K562 (cell line): ENCODE data around the gene EDARADD. TPM values are rescaled to one million over a fixed set of nuclear protein-coding genes. Genes with fewer than 3 reads are reported as not detected.

Experiments
- ATAC-seq: fragments of 200-7000 bp; cut with Tn5 transposase; 3 replicates; pipeline ENCODE4 v1.9.1; 2020; ENCODE audit warnings: moderate library complexity
- BruUV-seq: library from RNA; stranded (reverse); fragments of 400-500 nt; replicated peaks from 2 replicates; lab custom pipeline; 2021; lab: Mats Ljungman, UMichigan
- CTCF ChIA-PET: fragments of 300-600 bp; formaldehyde crosslinking; extraction: SDS; loops from one replicate; lab custom pipeline; 2021; ENCODE audit warnings: low intra/inter-chr PET ratio; lab: Yijun Ruan, JAX
- POLR2A ChIA-PET: fragments of 300-600, 350-650 bp; sonication (Branson Sonifier 250); formaldehyde crosslinking; extraction: SDS; loops from one replicate; lab custom pipeline; 2021; ENCODE audit warnings: antibody characterized with exemption, inconsistent platforms; lab: Yijun Ruan, JAX
- DNase-seq, 4 experiments: peaks; one replicate each; pipeline versions ENCODE4 v3.0.0 to v3.0.0-alpha.2; 2011 to 2018; ENCODE audit warnings: low spot score in 3 of 4, mixed read lengths in 3 of 4; ENCODE audit errors: extremely low read depth in 1 of 4
- FAIRE-seq: peaks from 2 replicates; lab custom pipeline; 2011; peaks lifted over from hg19 to GRCh38; lab: Jason Lieb, UNC
- H2AFZ ChIP-seq: 2 replicates; pipeline ENCODE4 v1.6.0; 2011; ENCODE audit warnings: low read depth, low read length, control low read depth, inconsistent platforms
- H3K27ac ChIP-seq: fragments of 200-600 bp; 3 replicates; pipeline ENCODE4 v1.8.0; 2011; ENCODE audit warnings: low read depth, mild to moderate bottlenecking, control low read depth, inconsistent platforms, low read length, moderate library complexity, mixed read lengths; ENCODE audit errors: extremely low read depth
- H3K27me3 ChIP-seq, 2 experiments: fragments of 300-600 bp in 1 of 2; 2 replicates in 1 of 2; 3 replicates in 1 of 2; pipeline versions ENCODE4 v1.6.0 to v1.8.0; 2011; ENCODE audit warnings: inconsistent platforms in 2 of 2, low read length in 2 of 2, mild to moderate bottlenecking in 1 of 2, mixed read lengths in 1 of 2, moderate library complexity in 1 of 2; ENCODE audit not compliant: control insufficient read depth in 2 of 2, insufficient read depth in 2 of 2
- H3K36me3 ChIP-seq: fragments of 300-600 bp; 3 replicates; pipeline ENCODE4 v1.8.0; 2011; ENCODE audit warnings: mild to moderate bottlenecking, low read length, inconsistent platforms; ENCODE audit not compliant: control insufficient read depth, insufficient read depth
- H3K4me1 ChIP-seq, 2 experiments: fragments of 200-600 bp in 1 of 2; replicated peaks in 1 of 2; 2 replicates in 1 of 2; 3 replicates in 1 of 2; pipeline versions ENCODE4 v1.5.1 to v1.8.0; 2011; ENCODE audit warnings: inconsistent platforms in 2 of 2, low read length in 2 of 2, mild to moderate bottlenecking in 1 of 2, mixed read lengths in 1 of 2, moderate library complexity in 1 of 2; ENCODE audit not compliant: control insufficient read depth in 2 of 2, insufficient read depth in 2 of 2
- H3K4me2 ChIP-seq: 2 replicates; pipeline ENCODE4 v1.6.1; 2011; ENCODE audit warnings: low read length, control low read depth, inconsistent platforms, mixed read lengths; ENCODE audit not compliant: insufficient read depth
- H3K4me3 ChIP-seq: fragments of 200-600 bp; sonication (generic), shearing (Covaris generic); 2 replicates; pipeline ENCODE4 v1.5.1; 2016; ENCODE audit warnings: control low read depth, inconsistent platforms
- H3K79me2 ChIP-seq: fragments of 200-600 bp; 3 replicates; pipeline ENCODE4 v1.8.0; 2011; ENCODE audit warnings: low read length, inconsistent platforms; ENCODE audit not compliant: control insufficient read depth, insufficient read depth
- H3K9ac ChIP-seq, 2 experiments: 2 replicates each; pipeline versions ENCODE4 v1.6.0 to v1.6.1; 2011; ENCODE audit warnings: low read depth in 2 of 2, low read length in 2 of 2, control low read depth in 1 of 2, inconsistent platforms in 1 of 2, mild to moderate bottlenecking in 1 of 2, mixed read lengths in 1 of 2; ENCODE audit not compliant: insufficient read depth in 1 of 2
- H3K9me1 ChIP-seq: one replicate; pipeline ENCODE4 v1.6.0; 2011; ENCODE audit warnings: inconsistent platforms, mild to moderate bottlenecking, low read length, moderate library complexity; ENCODE audit not compliant: control insufficient read depth, insufficient read depth
- H3K9me3 ChIP-seq: replicated peaks from 2 replicates; pipeline ENCODE4 v1.5.1; 2011; ENCODE audit warnings: low read depth, low read length, inconsistent platforms; ENCODE audit not compliant: control insufficient read depth, insufficient read depth
- H4K20me1 ChIP-seq: replicated peaks from 2 replicates; pipeline ENCODE4 v1.6.1; 2011; ENCODE audit warnings: low read length, inconsistent platforms, mixed read lengths; ENCODE audit not compliant: control insufficient read depth, insufficient read depth
- ATF7 ChIP-seq: fragments of 450-650 bp; IDR thresholded peaks from 2 replicates; pipeline ENCODE4 v1.7.1; 2014; ENCODE audit warnings: mild to moderate bottlenecking, moderate library complexity
- GABPA ChIP-seq: fragments of 200-800 bp; sonication (Bioruptor generic); conservative IDR thresholded peaks from 2 replicates; pipeline ENCODE4 v1.6.1; 2016; ENCODE audit warnings: low read depth, missing genetic modification characterization, missing compliant biosample characterization
- RBM15 ChIP-seq: fragments of 200-400 bp; formaldehyde crosslinking; IDR thresholded peaks from 2 replicates; pipeline ENCODE4 v1.6.1; 2018; ENCODE audit warnings: mild to moderate bottlenecking, low read length, moderate library complexity; ENCODE audit not compliant: insufficient read depth
- ZNF133 ChIP-seq: fragments of 250-450 bp; sonication (Bioruptor Pico); IDR thresholded peaks from 2 replicates; pipeline ENCODE4 v1.4.0; 2020; ENCODE audit warnings: mild to moderate bottlenecking
- WGBS: fragments of 100-300 bp; shearing (Covaris generic); methylation state at CpG from one replicate; pipeline ENCODE4 v1.1.6; 2016; ENCODE audit warnings: low coverage, mixed read lengths; ENCODE audit not compliant: insufficient coverage; ENCODE audit errors: missing lambda C conversion rate; 5-methylcytosine and 5-hydroxymethylcytosine counted together
- in situ Hi-C: fragments of 300-500 bp; cut with MboI; formaldehyde crosslinking; loops from 4 replicates; pipeline ENCODE4 v1.15.0; 2018; ENCODE audit warnings: inconsistent platforms, mixed read lengths
- intact Hi-C: fragments of 100-400 bp; cut with micrococcal nuclease; formaldehyde crosslinking; loops from 2 replicates; pipeline ENCODE4 v1.14.2; 2022
- polyA plus RNA-seq, 8 experiments: library from polyadenylated mRNA; depleted of rRNA in 4 of 8; stranded (reverse) in 5 of 8; unstranded in 3 of 8; fragments of >200 nt; fragmentation: Nextera tagmentation in 2 of 8; fragmentation: Illumina TruSeq in 1 of 8; extraction: Ambion mirVana in 2 of 8; extraction: Trizol in 1 of 8; gene quantifications; 2 replicates each; pipeline versions ENCODE4 v1.2.1 to v1.2.3, GENCODE V29; 2011 to 2014; ENCODE audit warnings: inconsistent platforms in 1 of 8, missing spikeins in 1 of 8
- total RNA-seq, 7 experiments: library from RNA; depleted of rRNA in 6 of 7; stranded (reverse); fragments of >200 nt in 6 of 7; fragmentation: Illumina TruSeq in 2 of 7; extraction: Trizol in 2 of 7; gene quantifications; 2 replicates each; pipeline versions ENCODE4 v1.2.1 to v1.2.3, GENCODE V29; 2011 to 2021; ENCODE audit warnings: low replicate concordance in 1 of 7
- TF ChIP-seq, protein P1 (sequence below), 2 experiments: fragments of 450-650 bp in 1 of 2; sonication (generic) in 1 of 2; formaldehyde crosslinking; conservative IDR thresholded peaks; 2 replicates each; pipeline versions ENCODE4 v1.4.0 to v1.8.1; 2020 to 2022; ENCODE audit warnings: mild to moderate bottlenecking in 1 of 2, missing genetic modification reagents in 1 of 2
- TF ChIP-seq, protein P2 (sequence below): fragments of 450-650 bp; formaldehyde crosslinking; IDR thresholded peaks from 2 replicates; pipeline ENCODE4 v1.4.0; 2020; ENCODE audit warnings: mild to moderate bottlenecking

The EDARADD gene
- total and polyA plus RNA-seq, 9 of the 15 experiments (the other 6 are each of a cell fraction or from before 2014, with no cell fraction given), result 0.46 to 32.4 (median 20.6) TPM

DNA sequence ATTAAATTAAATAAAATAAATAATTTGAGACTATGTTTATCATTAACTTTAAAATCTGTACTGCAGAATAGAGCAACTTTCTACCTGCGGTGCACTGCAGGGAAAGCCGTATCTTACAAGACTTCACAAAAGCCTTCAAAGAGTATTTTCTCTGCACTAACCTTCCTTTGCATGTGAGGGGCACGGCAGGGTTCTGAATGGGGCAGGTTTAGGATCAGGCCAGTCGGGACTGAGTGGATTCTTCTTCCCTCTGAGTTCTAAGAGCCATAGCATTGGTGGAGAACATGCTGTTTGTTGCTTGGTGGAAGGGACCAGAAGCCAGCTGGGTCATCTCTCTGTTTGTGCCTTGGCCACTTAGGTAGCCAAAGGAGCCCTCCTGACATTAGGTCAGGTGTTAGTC lies 74.5 kb downstream of the EDARADD start (continued):
- TF ChIP-seq, protein P1, sequence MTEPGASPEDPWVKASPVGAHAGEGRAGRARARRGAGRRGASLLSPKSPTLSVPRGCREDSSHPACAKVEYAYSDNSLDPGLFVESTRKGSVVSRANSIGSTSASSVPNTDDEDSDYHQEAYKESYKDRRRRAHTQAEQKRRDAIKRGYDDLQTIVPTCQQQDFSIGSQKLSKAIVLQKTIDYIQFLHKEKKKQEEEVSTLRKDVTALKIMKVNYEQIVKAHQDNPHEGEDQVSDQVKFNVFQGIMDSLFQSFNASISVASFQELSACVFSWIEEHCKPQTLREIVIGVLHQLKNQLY (CRISPR knock-in tag; conservative IDR thresholded peaks at IDR 0.05), result no peak
- TF ChIP-seq ZNF133 (no peak), RBM15 (no peak)
- TF ChIP-seq, protein P2, sequence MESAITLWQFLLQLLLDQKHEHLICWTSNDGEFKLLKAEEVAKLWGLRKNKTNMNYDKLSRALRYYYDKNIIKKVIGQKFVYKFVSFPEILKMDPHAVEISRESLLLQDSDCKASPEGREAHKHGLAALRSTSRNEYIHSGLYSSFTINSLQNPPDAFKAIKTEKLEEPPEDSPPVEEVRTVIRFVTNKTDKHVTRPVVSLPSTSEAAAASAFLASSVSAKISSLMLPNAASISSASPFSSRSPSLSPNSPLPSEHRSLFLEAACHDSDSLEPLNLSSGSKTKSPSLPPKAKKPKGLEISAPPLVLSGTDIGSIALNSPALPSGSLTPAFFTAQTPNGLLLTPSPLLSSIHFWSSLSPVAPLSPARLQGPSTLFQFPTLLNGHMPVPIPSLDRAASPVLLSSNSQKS (CRISPR knock-in tag), result no peak

DNA sequence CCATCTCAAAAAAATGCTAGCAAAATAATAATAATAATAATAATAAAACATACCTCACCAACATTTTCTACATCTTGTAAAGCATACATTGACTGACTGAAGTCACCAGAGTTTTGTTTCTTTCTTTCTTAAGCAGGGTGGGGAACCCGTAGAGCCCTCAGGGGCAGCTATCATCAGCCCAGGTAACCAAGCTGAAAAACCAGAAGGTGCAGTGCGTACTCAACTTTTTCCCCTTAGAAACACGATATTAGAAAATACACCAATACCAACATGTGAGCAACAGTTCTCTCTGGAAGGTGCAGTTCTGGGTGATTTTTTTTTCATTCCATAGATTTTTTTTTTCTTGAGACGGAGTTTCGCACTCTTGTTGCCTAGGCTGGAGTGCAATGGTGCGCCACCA lies 75.4 kb downstream of the EDARADD start:
- no TSS peak for BruUV-seq
- H3K4me2 ChIP-seq, result no peak overlapping the region
- H3K9me3 ChIP-seq, result no peaks in the 10 kb centered on the region
- H3K9me1 ChIP-seq, result no peaks in the 10 kb centered on the region
- TF ChIP-seq GABPA (tag), result no peak
- no peak for TF ChIP-seq ATF7
- H3K36me3 ChIP-seq, result peaks cover 3% of the 10 kb centered on the region; the same call in 2 of the 3 replicates
- no peak overlapping the region for H3K27ac ChIP-seq
- H3K9ac ChIP-seq, result no peak overlapping the region
- FAIRE-seq (no peak), ATAC-seq (no peak), DNase-seq (no peak)
- no peaks in the 10 kb centered on the region; a peak in 1 of 5 replicates for H3K27me3 ChIP-seq
- no peak overlapping the region for H2AFZ ChIP-seq
- H3K4me1 ChIP-seq, result no peaks in the 10 kb centered on the region
- CTCF ChIA-PET, result no interaction called here
- 81% methylated on average over 6 of the region's 6 CpGs for WGBS
- H4K20me1 ChIP-seq, result no peaks in the 10 kb centered on the region
- in situ Hi-C loops, result no loop called here
- no peak overlapping the region for H3K4me3 ChIP-seq
- no peaks in the 10 kb centered on the region for H3K79me2 ChIP-seq
- intact Hi-C loops, result no loop called here
- POLR2A ChIA-PET, result interaction anchor here (0.6 kb wide), 1 partner anchor 70 kb away, joined by 3 read pairs; no protein-coding TSS in a partner anchor
